Tibial artery (tissue), 4 donors: ENCODE data around the gene RPGRIP1.

Source experiments
- DNase-seq, 2 donors: peaks; one replicate each; pipeline ENCODE4 v3.0.0-alpha.2; 2019
- H3K27ac ChIP-seq, 2 donors: fragments of 200-600 bp; sonication (generic) in 1 of 2; 1 replicate in 1 of 2; 2 replicates in 1 of 2; pipeline ENCODE4 v1.5.1; 2018 to 2019; ENCODE audit warnings: mild to moderate bottlenecking in 1 of 2
- H3K27me3 ChIP-seq, 2 donors: fragments of 200-600 bp; sonication (generic) in 1 of 2; one replicate each; pipeline versions ENCODE4 v1.5.1 to v1.6.0; 2016 to 2019
- H3K36me3 ChIP-seq, 3 donors: fragments of 200-600 bp; sonication (generic) in 2 of 3; one replicate each; pipeline ENCODE4 v1.5.1; 2016 to 2019; ENCODE audit warnings: mild to moderate bottlenecking in 2 of 3
- H3K4me1 ChIP-seq, 4 donors: fragments of 200-600 bp; sonication (generic) in 2 of 4; 1 replicate in 3 of 4; 2 replicates in 1 of 4; pipeline ENCODE4 v1.5.1; 2016 to 2019
- H3K4me3 ChIP-seq, 2 donors: fragments of 200-600 bp; sonication (generic) in 1 of 2; 1 replicate in 1 of 2; 2 replicates in 1 of 2; pipeline ENCODE4 v1.5.1; 2018 to 2019; ENCODE audit warnings: mild to moderate bottlenecking in 2 of 2
- H3K9me3 ChIP-seq, 3 donors: fragments of 200-600 bp; sonication (generic) in 1 of 3; one replicate each; pipeline ENCODE4 v1.5.1; 2016 to 2019
- intact Hi-C: fragments of 100-400 bp; cut with DNase I; formaldehyde crosslinking; loops from one replicate; pipeline ENCODE4 v1.15.0; 2023; ENCODE audit warnings: low total_unique reads
- TF ChIP-seq, protein P1 (sequence below), 2 experiments: fragments of 200-600 bp in 1 of 2; fragments of 450-650 bp in 1 of 2; IDR thresholded peaks; one replicate each; pipeline ENCODE4 v1.5.1; 2017 to 2019; ENCODE audit warnings: antibody characterized with exemption in 2 of 2, mild to moderate bottlenecking in 1 of 2, moderate library complexity in 1 of 2

The RPGRIP1 gene

DNA sequence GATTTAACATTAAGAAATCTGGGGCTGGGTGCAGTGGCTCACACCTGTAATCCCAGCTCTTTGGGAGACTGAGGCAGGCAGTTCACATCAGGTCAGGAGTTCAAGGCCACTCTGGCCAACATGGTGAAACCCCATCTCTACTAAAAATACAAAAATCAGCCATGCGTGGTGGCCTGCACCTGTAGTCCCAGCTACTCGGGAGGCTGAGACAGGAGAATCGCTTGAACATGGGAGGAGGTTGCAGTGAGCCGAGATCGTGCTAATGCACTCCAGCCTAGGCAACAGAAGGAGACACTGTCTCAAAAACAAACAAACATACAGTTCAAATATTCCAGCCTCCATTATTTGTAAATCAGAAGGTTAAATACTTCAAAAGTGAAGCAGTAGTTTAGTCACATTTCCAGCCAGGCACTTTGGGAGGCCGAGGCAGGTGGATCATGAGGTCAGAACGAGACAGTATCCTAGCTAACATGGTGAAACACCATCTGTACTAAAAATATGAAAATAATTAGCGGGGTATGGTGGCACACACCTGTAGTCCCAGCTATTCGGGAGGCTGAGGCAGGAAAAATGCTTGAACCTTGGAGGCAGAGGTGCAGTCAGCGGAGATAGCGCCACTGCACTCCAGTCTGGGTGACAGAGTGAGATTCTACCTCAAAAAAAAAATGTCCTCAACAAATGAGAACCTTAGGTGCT, 40.9 kb upstream of the RPGRIP1 start:
- no peaks in the 10 kb centered on the region for H3K9me3 ChIP-seq
- no peak overlapping the region for H3K4me3 ChIP-seq
- intact Hi-C loops, result loop anchor here (10.0 kb wide), 1 partner anchor 146 kb away; the partner anchor contains the start of gene SUPT16H
- no peak for DNase-seq
- peaks cover 0 to 77% (median 39%) of the 10 kb centered on the region in 4 donors for H3K4me1 ChIP-seq
- TF ChIP-seq, protein P1, sequence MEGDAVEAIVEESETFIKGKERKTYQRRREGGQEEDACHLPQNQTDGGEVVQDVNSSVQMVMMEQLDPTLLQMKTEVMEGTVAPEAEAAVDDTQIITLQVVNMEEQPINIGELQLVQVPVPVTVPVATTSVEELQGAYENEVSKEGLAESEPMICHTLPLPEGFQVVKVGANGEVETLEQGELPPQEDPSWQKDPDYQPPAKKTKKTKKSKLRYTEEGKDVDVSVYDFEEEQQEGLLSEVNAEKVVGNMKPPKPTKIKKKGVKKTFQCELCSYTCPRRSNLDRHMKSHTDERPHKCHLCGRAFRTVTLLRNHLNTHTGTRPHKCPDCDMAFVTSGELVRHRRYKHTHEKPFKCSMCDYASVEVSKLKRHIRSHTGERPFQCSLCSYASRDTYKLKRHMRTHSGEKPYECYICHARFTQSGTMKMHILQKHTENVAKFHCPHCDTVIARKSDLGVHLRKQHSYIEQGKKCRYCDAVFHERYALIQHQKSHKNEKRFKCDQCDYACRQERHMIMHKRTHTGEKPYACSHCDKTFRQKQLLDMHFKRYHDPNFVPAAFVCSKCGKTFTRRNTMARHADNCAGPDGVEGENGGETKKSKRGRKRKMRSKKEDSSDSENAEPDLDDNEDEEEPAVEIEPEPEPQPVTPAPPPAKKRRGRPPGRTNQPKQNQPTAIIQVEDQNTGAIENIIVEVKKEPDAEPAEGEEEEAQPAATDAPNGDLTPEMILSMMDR (IDR thresholded peaks at IDR 0.05), result no peak
- H3K36me3 ChIP-seq, result peaks cover 4 to 31% (median 17%) of the 10 kb centered on the region in 3 donors
- no peaks in the 10 kb centered on the region for H3K27me3 ChIP-seq
- no peak overlapping the region for H3K27ac ChIP-seq

GRCh38 chr14:21240417-21240816, 39.5 kb upstream of the RPGRIP1 start:
- Histone ChIP-seq H3K4me3 (no peak overlapping the region), H3K36me3 (peaks cover 6 to 38% (median 19%) of the 10 kb centered on the region in 3 donors), H3K9me3 (no peaks in the 10 kb centered on the region), H3K4me1 (peaks cover 0 to 66% (median 36%) of the 10 kb centered on the region in 4 donors), H3K27ac (no peak overlapping the region), H3K27me3 (no peaks in the 10 kb centered on the region)
- DNase-seq, result no peak
- TF ChIP-seq, protein P1 (IDR thresholded peaks at IDR 0.05), result no peak
- intact Hi-C loops, result loop anchor here (5.0 kb wide), 1 partner anchor 33 kb away; no protein-coding TSS in a partner anchor

- TF ChIP-seq, protein P1 (IDR thresholded peaks at IDR 0.05), result peak in 1 of 2 experiments; percentile 25
- Histone ChIP-seq H3K9me3 (no peaks in the 10 kb centered on the region), H3K4me3 (no peak overlapping the region), H3K27ac (no peak overlapping the region), H3K4me1 (peaks cover 0 to 65% (median 34%) of the 10 kb centered on the region in 4 donors), H3K27me3 (no peaks in the 10 kb centered on the region), H3K36me3 (peaks cover 6 to 38% (median 21%) of the 10 kb centered on the region in 3 donors)
- intact Hi-C loops, result loop anchor here (5.0 kb wide), 1 partner anchor 34 kb away; no protein-coding TSS in a partner anchor
- no peak for DNase-seq
Observed at GRCh38 chr14:21241218-21241819, 38.6 kb upstream of the RPGRIP1 start.

GRCh38 chr14:21244544-21244943, 35.3 kb upstream of the RPGRIP1 start:
- Histone ChIP-seq H3K36me3 (peaks cover 12 to 43% (median 13%) of the 10 kb centered on the region in 3 donors), H3K4me3 (no peak overlapping the region), H3K27me3 (no peaks in the 10 kb centered on the region), H3K9me3 (no peaks in the 10 kb centered on the region), H3K27ac (no peak overlapping the region), H3K4me1 (peaks cover 0 to 46% (median 33%) of the 10 kb centered on the region in 4 donors)
- TF ChIP-seq, protein P1 (IDR thresholded peaks at IDR 0.05), result no peak
- intact Hi-C loops, result loop anchor here (5.0 kb wide), 1 partner anchor 37 kb away; no protein-coding TSS in a partner anchor
- DNase-seq, result no peak

GRCh38 chr14:21245813-21246212, 34.1 kb upstream of the RPGRIP1 start:
- no peaks in the 10 kb centered on the region for H3K9me3 ChIP-seq
- H3K4me3 ChIP-seq, result no peak overlapping the region
- H3K27me3 ChIP-seq, result no peaks in the 10 kb centered on the region
- intact Hi-C loops, result no loop called here
- H3K27ac ChIP-seq, result no peak overlapping the region
- TF ChIP-seq, protein P1 (IDR thresholded peaks at IDR 0.05), result no peak
- DNase-seq, result no peak
- peaks cover 22 to 50% (median 24%) of the 10 kb centered on the region in 3 donors for H3K36me3 ChIP-seq
- peaks cover 0 to 34% (median 22%) of the 10 kb centered on the region in 4 donors for H3K4me1 ChIP-seq
